Measurements from ENCODE around the gene ROBO2.

- TF ChIP-seq FOXM1 (IDR thresholded peaks at IDR 0.05; ENCODE audit: low read depth), result no peak
- TF ChIP-seq POLR2AphosphoS5 (IDR thresholded peaks at IDR 0.05; ENCODE audit: low read depth, low read length), result no peak
- no peak for TF ChIP-seq EP300 (IDR thresholded peaks at IDR 0.05; ENCODE audit: borderline replicate concordance in 1 of 2, low read depth in 1 of 2, low read length in 1 of 2)
- TF ChIP-seq, protein P1, sequence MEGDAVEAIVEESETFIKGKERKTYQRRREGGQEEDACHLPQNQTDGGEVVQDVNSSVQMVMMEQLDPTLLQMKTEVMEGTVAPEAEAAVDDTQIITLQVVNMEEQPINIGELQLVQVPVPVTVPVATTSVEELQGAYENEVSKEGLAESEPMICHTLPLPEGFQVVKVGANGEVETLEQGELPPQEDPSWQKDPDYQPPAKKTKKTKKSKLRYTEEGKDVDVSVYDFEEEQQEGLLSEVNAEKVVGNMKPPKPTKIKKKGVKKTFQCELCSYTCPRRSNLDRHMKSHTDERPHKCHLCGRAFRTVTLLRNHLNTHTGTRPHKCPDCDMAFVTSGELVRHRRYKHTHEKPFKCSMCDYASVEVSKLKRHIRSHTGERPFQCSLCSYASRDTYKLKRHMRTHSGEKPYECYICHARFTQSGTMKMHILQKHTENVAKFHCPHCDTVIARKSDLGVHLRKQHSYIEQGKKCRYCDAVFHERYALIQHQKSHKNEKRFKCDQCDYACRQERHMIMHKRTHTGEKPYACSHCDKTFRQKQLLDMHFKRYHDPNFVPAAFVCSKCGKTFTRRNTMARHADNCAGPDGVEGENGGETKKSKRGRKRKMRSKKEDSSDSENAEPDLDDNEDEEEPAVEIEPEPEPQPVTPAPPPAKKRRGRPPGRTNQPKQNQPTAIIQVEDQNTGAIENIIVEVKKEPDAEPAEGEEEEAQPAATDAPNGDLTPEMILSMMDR (IDR thresholded peaks at IDR 0.05), result no peak
- no peak for TF ChIP-seq REST (IDR thresholded peaks at IDR 0.05; ENCODE audit: low read depth, low read length)
- no peak for TF ChIP-seq EZH2phosphoT487 (IDR thresholded peaks at IDR 0.05; ENCODE audit: borderline replicate concordance, low read depth)
- no peak for TF ChIP-seq RAD21 (IDR thresholded peaks at IDR 0.05; ENCODE audit: low read length)
- no peak for TF ChIP-seq TAF1 (IDR thresholded peaks at IDR 0.05; ENCODE audit: borderline replicate concordance, low read depth, low read length)
- no peak for TF ChIP-seq GABPA (IDR thresholded peaks at IDR 0.05; ENCODE audit: low read depth)
These were observed 499.8 kb downstream of the ROBO2 start for GRCh38 chr3:77539677-77540076.

All from SK-N-SH (cell line).